HepG2 (cell line): Measurements from ENCODE around the gene RBCK1. TPM values are rescaled to one million over a fixed set of nuclear protein-coding genes. Genes with fewer than 3 reads are reported as not detected.

Source experiments
- ARNTL ChIP-seq: sonication (generic); formaldehyde crosslinking; IDR thresholded peaks from 2 replicates; pipeline ENCODE4 v1.4.0; 2020; ENCODE audit warnings: mild to moderate bottlenecking, missing genetic modification reagents
- EHMT2 ChIP-seq: fragments of 200-600 bp; sonication (generic); IDR thresholded peaks from 2 replicates; pipeline ENCODE4 v1.7.0; 2017; ENCODE audit warnings: antibody characterized with exemption, low read depth, low read length, borderline replicate concordance
- GLMP ChIP-seq: sonication (generic); formaldehyde crosslinking; IDR thresholded peaks from 2 replicates; pipeline ENCODE4 v1.9.0; 2021; ENCODE audit warnings: missing genetic modification reagents, mild to moderate bottlenecking, borderline replicate concordance
- KLF11 ChIP-seq: IDR thresholded peaks from 2 replicates; pipeline ENCODE4 v1.6.1; 2016; ENCODE audit warnings: missing compliant biosample characterization
- MAZ ChIP-seq, 2 experiments: sonication (generic) in 1 of 2; formaldehyde crosslinking in 1 of 2; IDR thresholded peaks; 2 replicates each; pipeline versions ENCODE4 v1.5.0 to v1.6.1; 2012 to 2020; ENCODE audit warnings: low read depth in 2 of 2, mild to moderate bottlenecking in 2 of 2, borderline replicate concordance in 1 of 2, improper control_type of control experiment in 1 of 2, low read length in 1 of 2, missing genetic modification reagents in 1 of 2, moderate library complexity in 1 of 2
- MLLT10 ChIP-seq: sonication (generic); formaldehyde crosslinking; IDR thresholded peaks from 2 replicates; pipeline ENCODE4 v1.4.0; 2020; ENCODE audit warnings: missing genetic modification reagents
- NFKBIZ ChIP-seq: IDR thresholded peaks from 2 replicates; pipeline ENCODE4 v1.6.1; 2018; ENCODE audit warnings: missing genetic modification reagents, missing compliant biosample characterization
- POLR2G ChIP-seq: fragments of 200-400 bp; formaldehyde crosslinking; IDR thresholded peaks from 2 replicates; pipeline ENCODE4 v1.6.1; 2018; ENCODE audit warnings: mild to moderate bottlenecking, low read depth, low read length, moderate library complexity
- RARA ChIP-seq: IDR thresholded peaks from 2 replicates; pipeline ENCODE4 v1.6.1; 2016; ENCODE audit warnings: missing genetic modification reagents, missing compliant biosample characterization
- RBM22 ChIP-seq: fragments of 200-400 bp; formaldehyde crosslinking; optimal IDR thresholded peaks from 2 replicates; pipeline ENCODE3; 2017; ENCODE audit warnings: mild to moderate bottlenecking, low read length, moderate library complexity
- RBM39 ChIP-seq: fragments of 200-400 bp; formaldehyde crosslinking; IDR thresholded peaks from one replicate; pipeline ENCODE4 v1.6.1; 2018; ENCODE audit warnings: antibody characterized with exemption, mild to moderate bottlenecking, low read depth, low read length; ENCODE audit not compliant: poor library complexity, severe bottlenecking
- RXRA ChIP-seq: sonication (generic); formaldehyde crosslinking; IDR thresholded peaks from 2 replicates; pipeline ENCODE4 v1.5.1; 2020; ENCODE audit warnings: missing genetic modification reagents
- RXRB ChIP-seq: IDR thresholded peaks from 2 replicates; pipeline ENCODE4 v1.6.1; 2016; ENCODE audit warnings: borderline replicate concordance, missing genetic modification reagents, missing compliant biosample characterization
- SAP130 ChIP-seq: IDR thresholded peaks from 2 replicates; pipeline ENCODE4 v1.6.1; 2016; ENCODE audit warnings: low read depth
- SKI ChIP-seq: fragments of 450-650 bp; IDR thresholded peaks from one replicate; pipeline ENCODE4 v1.6.1; 2018; ENCODE audit warnings: mild to moderate bottlenecking; ENCODE audit not compliant: partially characterized antibody
- SOX6 ChIP-seq, 2 experiments: fragments of 450-650 bp in 1 of 2; sonication (generic) in 1 of 2; formaldehyde crosslinking in 1 of 2; IDR thresholded peaks; 2 replicates each; pipeline versions ENCODE4 v1.4.0 to v1.6.1; 2017 to 2020; ENCODE audit warnings: antibody characterized with exemption in 1 of 2, mild to moderate bottlenecking in 1 of 2, missing genetic modification reagents in 1 of 2
- ZC3H4 ChIP-seq: sonication (generic); formaldehyde crosslinking; IDR thresholded peaks from 2 replicates; pipeline ENCODE4 v1.4.0; 2020; ENCODE audit warnings: missing genetic modification reagents, borderline replicate concordance
- ZNF121 ChIP-seq: sonication (generic); formaldehyde crosslinking; IDR thresholded peaks from 2 replicates; pipeline ENCODE4 v1.5.0; 2020; ENCODE audit warnings: mild to moderate bottlenecking, missing genetic modification reagents
- ZNF343 ChIP-seq: sonication (generic); formaldehyde crosslinking; IDR thresholded peaks from 2 replicates; pipeline ENCODE4 v1.4.0; 2020; ENCODE audit warnings: mild to moderate bottlenecking, missing genetic modification reagents
- ZNF598 ChIP-seq: sonication (generic); formaldehyde crosslinking; IDR thresholded peaks from 2 replicates; pipeline ENCODE4 v1.5.1; 2020; ENCODE audit warnings: mild to moderate bottlenecking, missing genetic modification reagents, borderline replicate concordance
- ZNF619 ChIP-seq: sonication (generic); formaldehyde crosslinking; IDR thresholded peaks from 2 replicates; pipeline ENCODE4 v1.4.0; 2020; ENCODE audit warnings: mild to moderate bottlenecking, missing genetic modification reagents
- ZNF724P ChIP-seq: sonication (generic); formaldehyde crosslinking; IDR thresholded peaks from 2 replicates; pipeline ENCODE4 v1.8.0; 2022; ENCODE audit warnings: missing genetic modification reagents, borderline replicate concordance
- ZNF780A ChIP-seq: sonication (generic); formaldehyde crosslinking; IDR thresholded peaks from 2 replicates; pipeline ENCODE4 v1.8.0; 2022; ENCODE audit warnings: mild to moderate bottlenecking, missing genetic modification reagents, moderate library complexity
- ZNF782 ChIP-seq: sonication (generic); formaldehyde crosslinking; IDR thresholded peaks from 2 replicates; pipeline ENCODE4 v1.4.0; 2020; ENCODE audit warnings: missing genetic modification reagents, mild to moderate bottlenecking, borderline replicate concordance
- polyA plus RNA-seq, 8 experiments: library from polyadenylated mRNA; depleted of rRNA in 3 of 8; stranded (reverse) in 7 of 8; unstranded in 1 of 8; fragments of >200 nt; fragmentation: Illumina TruSeq in 4 of 8; extraction: Trizol in 4 of 8; gene quantifications; 2 replicates each; pipeline versions ENCODE4 v1.2.1 to v1.2.3, GENCODE V29; 2011 to 2016; ENCODE audit warnings: low read depth in 4 of 8, missing spikeins in 1 of 8, mixed read lengths in 1 of 8; ENCODE audit not compliant: insufficient read depth in 1 of 8
- total RNA-seq, 5 experiments: library from RNA; depleted of rRNA; stranded (reverse); fragments of >200 nt; fragmentation: Illumina TruSeq; extraction: Trizol; gene quantifications; 2 replicates each; pipeline ENCODE4 v1.2.3, GENCODE V29; 2016; ENCODE audit warnings: low read depth in 1 of 5
- TF ChIP-seq, protein P1 (sequence below): sonication (generic); formaldehyde crosslinking; IDR thresholded peaks from 2 replicates; pipeline ENCODE4 v1.5.1; 2020; ENCODE audit warnings: missing genetic modification reagents, mild to moderate bottlenecking, borderline replicate concordance
- TF ChIP-seq, protein P2 (sequence below): IDR thresholded peaks from 2 replicates; pipeline ENCODE4 v1.6.1; 2016; ENCODE audit warnings: missing compliant biosample characterization, missing genetic modification reagents, borderline replicate concordance

RBCK1 gene
- total and polyA plus RNA-seq, 2 of the 13 experiments (the other 11 are each of a cell fraction or from before 2014, with no cell fraction given): 149 to 215 TPM

DNA sequence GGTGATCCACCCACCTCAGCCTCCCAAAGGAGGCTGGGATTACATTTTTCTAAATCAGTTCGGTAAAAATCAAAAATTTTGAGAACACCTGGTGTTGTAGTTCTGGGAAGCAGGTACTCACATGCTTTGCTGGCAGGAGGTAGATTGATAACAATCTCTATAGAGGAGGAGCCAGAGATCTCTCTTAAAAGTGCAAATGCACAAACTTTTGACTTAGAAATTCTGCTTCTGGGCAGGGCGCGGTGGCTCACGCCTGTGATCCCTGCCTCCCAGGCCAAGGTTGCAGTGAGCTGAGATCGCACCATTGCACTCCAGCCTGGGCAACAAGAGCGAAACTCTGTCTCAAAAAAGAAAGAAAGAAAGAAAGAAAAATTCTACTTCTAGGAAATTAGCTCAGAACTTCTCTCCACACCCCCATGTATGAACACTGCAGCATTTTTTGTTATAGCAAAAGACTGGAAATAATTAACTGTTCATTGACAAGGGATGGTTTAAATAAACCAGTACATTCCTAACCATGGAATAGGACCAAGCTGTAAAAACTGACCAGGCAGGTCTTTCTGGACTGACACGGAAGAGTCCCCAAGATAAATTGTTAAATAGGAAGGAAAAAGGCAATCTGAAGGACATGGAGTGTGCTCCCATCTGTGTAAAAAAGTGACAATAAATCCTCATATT lies 41.9 kb upstream of the RBCK1 start (continued):
- TF ChIP-seq MAZ (IDR thresholded peaks at IDR 0.05; ENCODE audit: borderline replicate concordance, low read depth, low read length): no peak
- no peak for TF ChIP-seq MAZ (CRISPR knock-in tag; IDR thresholded peaks at IDR 0.05; ENCODE audit: low read depth)
- no peak for TF ChIP-seq ZNF343 (CRISPR knock-in tag)
- no peak for TF ChIP-seq GLMP (CRISPR knock-in tag)
- TF ChIP-seq, protein P1, sequence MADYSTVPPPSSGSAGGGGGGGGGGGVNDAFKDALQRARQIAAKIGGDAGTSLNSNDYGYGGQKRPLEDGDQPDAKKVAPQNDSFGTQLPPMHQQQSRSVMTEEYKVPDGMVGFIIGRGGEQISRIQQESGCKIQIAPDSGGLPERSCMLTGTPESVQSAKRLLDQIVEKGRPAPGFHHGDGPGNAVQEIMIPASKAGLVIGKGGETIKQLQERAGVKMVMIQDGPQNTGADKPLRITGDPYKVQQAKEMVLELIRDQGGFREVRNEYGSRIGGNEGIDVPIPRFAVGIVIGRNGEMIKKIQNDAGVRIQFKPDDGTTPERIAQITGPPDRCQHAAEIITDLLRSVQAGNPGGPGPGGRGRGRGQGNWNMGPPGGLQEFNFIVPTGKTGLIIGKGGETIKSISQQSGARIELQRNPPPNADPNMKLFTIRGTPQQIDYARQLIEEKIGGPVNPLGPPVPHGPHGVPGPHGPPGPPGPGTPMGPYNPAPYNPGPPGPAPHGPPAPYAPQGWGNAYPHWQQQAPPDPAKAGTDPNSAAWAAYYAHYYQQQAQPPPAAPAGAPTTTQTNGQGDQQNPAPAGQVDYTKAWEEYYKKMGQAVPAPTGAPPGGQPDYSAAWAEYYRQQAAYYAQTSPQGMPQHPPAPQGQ (CRISPR knock-in tag): no peak
- peak; percentile 46; the same call in 1 of the 2 replicates for TF ChIP-seq RXRB (CRISPR knock-in tag)
- no peak for TF ChIP-seq ARNTL (CRISPR knock-in tag)
- no peak for TF ChIP-seq POLR2G
- TF ChIP-seq RXRA (CRISPR knock-in tag): peak; percentile 40; the same call in 1 of the 2 replicates
- TF ChIP-seq SOX6 (IDR thresholded peaks at IDR 0.05): no peak
- TF ChIP-seq SOX6 (CRISPR knock-in tag; IDR thresholded peaks at IDR 0.05): no peak
- no peak for TF ChIP-seq SKI
- peak; percentile 24; the same call in 1 of the 2 replicates for TF ChIP-seq SAP130
- no peak for TF ChIP-seq RBM22
- no peak for TF ChIP-seq ZNF121 (CRISPR knock-in tag)
- no peak for TF ChIP-seq MLLT10 (CRISPR knock-in tag)
- no peak for TF ChIP-seq ZNF619 (CRISPR knock-in tag)
- no peak for TF ChIP-seq ZC3H4 (CRISPR knock-in tag)
- no peak for TF ChIP-seq KLF11 (CRISPR knock-in tag)
- no peak for TF ChIP-seq ZNF780A (CRISPR knock-in tag)
- no peak for TF ChIP-seq RBM39
- TF ChIP-seq, protein P2, sequence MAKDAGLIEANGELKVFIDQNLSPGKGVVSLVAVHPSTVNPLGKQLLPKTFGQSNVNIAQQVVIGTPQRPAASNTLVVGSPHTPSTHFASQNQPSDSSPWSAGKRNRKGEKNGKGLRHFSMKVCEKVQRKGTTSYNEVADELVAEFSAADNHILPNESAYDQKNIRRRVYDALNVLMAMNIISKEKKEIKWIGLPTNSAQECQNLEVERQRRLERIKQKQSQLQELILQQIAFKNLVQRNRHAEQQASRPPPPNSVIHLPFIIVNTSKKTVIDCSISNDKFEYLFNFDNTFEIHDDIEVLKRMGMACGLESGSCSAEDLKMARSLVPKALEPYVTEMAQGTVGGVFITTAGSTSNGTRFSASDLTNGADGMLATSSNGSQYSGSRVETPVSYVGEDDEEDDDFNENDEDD (CRISPR knock-in tag): no peak
- no peak for TF ChIP-seq NFKBIZ (CRISPR knock-in tag)
- TF ChIP-seq RARA: peak; percentile 32
- no peak for TF ChIP-seq ZNF598
- no peak for TF ChIP-seq ZNF724P (CRISPR knock-in tag)
- no peak for TF ChIP-seq ZNF782 (CRISPR knock-in tag)
- no peak for TF ChIP-seq EHMT2
